Endothelial cell of umbilical vein (primary cell): ENCODE measurements around the gene KCTD13. TPM values are rescaled to one million over a fixed set of nuclear protein-coding genes. Genes with fewer than 3 reads are reported as not detected.

Experiments used
- BruUV-seq: library from RNA; stranded (reverse); fragments of 400-500 nt; replicated peaks from 2 replicates; lab custom pipeline; 2021; lab: Mats Ljungman, UMichigan
- CTCF ChIA-PET: fragments of 300-600, 350-600 bp; sonication (Branson Sonifier 250); formaldehyde crosslinking; loops from one replicate; lab custom pipeline; 2021; ENCODE audit warnings: antibody characterized with exemption, inconsistent platforms; lab: Charles Lee
- POLR2A ChIA-PET: fragments of 300-600, 350-600 bp; sonication (Branson Sonifier 250); formaldehyde crosslinking; loops from one replicate; lab custom pipeline; 2021; ENCODE audit warnings: antibody characterized with exemption, inconsistent platforms; lab: Charles Lee
- DNase-seq: peaks from one replicate; pipeline ENCODE4 v3.0.0-alpha.2; 2011; ENCODE audit warnings: low read depth, low spot score
- FAIRE-seq: peaks from 2 replicates; lab custom pipeline; 2011; peaks lifted over from hg19 to GRCh38; lab: Jason Lieb, UNC
- H2AFZ ChIP-seq: 2 replicates; pipeline ENCODE4 v1.6.0; 2012; ENCODE audit warnings: low read depth, low read length, control low read depth, inconsistent platforms
- H3K27ac ChIP-seq: 2 replicates; pipeline ENCODE4 v1.5.1; 2011; ENCODE audit warnings: low read depth, mild to moderate bottlenecking, control low read depth, low read length, moderate library complexity; ENCODE audit not compliant: insufficient read depth
- H3K27me3 ChIP-seq, 2 experiments: 2 replicates each; pipeline versions ENCODE4 v1.6.0 to v1.6.1; 2011; ENCODE audit warnings: low read length in 2 of 2, mixed read lengths in 1 of 2; ENCODE audit not compliant: control insufficient read depth in 2 of 2, insufficient read depth in 2 of 2
- H3K36me3 ChIP-seq, 2 experiments: 2 replicates in 1 of 2; 3 replicates in 1 of 2; pipeline ENCODE4 v1.5.1; 2011; ENCODE audit warnings: low read length in 2 of 2, mild to moderate bottlenecking in 1 of 2, moderate library complexity in 1 of 2; ENCODE audit not compliant: control insufficient read depth in 2 of 2, insufficient read depth in 2 of 2; ENCODE audit errors: extremely low read depth in 1 of 2
- H3K4me1 ChIP-seq: 3 replicates; pipeline ENCODE4 v1.5.1; 2011; ENCODE audit warnings: mild to moderate bottlenecking, low read length; ENCODE audit not compliant: control insufficient read depth, insufficient read depth; ENCODE audit errors: extremely low read depth
- H3K4me2 ChIP-seq: 2 replicates; pipeline ENCODE4 v1.6.1; 2011; ENCODE audit warnings: low read length, control low read depth, mixed read lengths; ENCODE audit not compliant: insufficient read depth
- H3K4me3 ChIP-seq, 3 experiments: fragments of 200-600 bp in 1 of 3; sonication (generic), shearing (Covaris generic) in 1 of 3; replicated peaks in 1 of 3; 2 replicates each; pipeline ENCODE4 v1.5.1; 2011 to 2016; ENCODE audit warnings: control low read depth in 3 of 3, low read length in 3 of 3, mild to moderate bottlenecking in 2 of 3, inconsistent platforms in 1 of 3, low read depth in 1 of 3, moderate library complexity in 1 of 3; ENCODE audit not compliant: insufficient read depth in 1 of 3
- H3K79me2 ChIP-seq: 2 replicates; pipeline ENCODE4 v1.6.0; 2012; ENCODE audit warnings: low read length, inconsistent platforms; ENCODE audit not compliant: control insufficient read depth, insufficient read depth
- H3K9ac ChIP-seq: replicated peaks from 2 replicates; pipeline ENCODE3; 2011; ENCODE audit warnings: low read length, control low read depth; ENCODE audit not compliant: insufficient read depth; ENCODE audit errors: extremely low read depth
- H3K9me1 ChIP-seq: replicated peaks from 3 replicates; pipeline ENCODE4 v1.6.0; 2011; ENCODE audit warnings: mild to moderate bottlenecking, low read length; ENCODE audit not compliant: control insufficient read depth, insufficient read depth; ENCODE audit errors: extremely low read depth
- H3K9me3 ChIP-seq: replicated peaks from 2 replicates; pipeline ENCODE4 v1.5.1; 2012; ENCODE audit warnings: low read length, inconsistent platforms; ENCODE audit not compliant: control insufficient read depth, insufficient read depth
- H4K20me1 ChIP-seq: replicated peaks from 2 replicates; pipeline ENCODE3; 2011; ENCODE audit warnings: mild to moderate bottlenecking, low read length; ENCODE audit not compliant: control insufficient read depth, insufficient read depth; ENCODE audit errors: extremely low read depth
- CTCF ChIP-seq, 2 donors: IDR thresholded peaks; 1 replicate in 1 of 2; 2 replicates in 1 of 2; pipeline ENCODE4 v1.5.1; 2011; ENCODE audit warnings: low read length in 2 of 2, mild to moderate bottlenecking in 2 of 2, moderate library complexity in 2 of 2, control low read depth in 1 of 2, inconsistent platforms in 1 of 2, low read depth in 1 of 2; ENCODE audit not compliant: insufficient read depth in 1 of 2; ENCODE audit errors: extremely low read depth in 1 of 2
- EZH2 ChIP-seq: IDR thresholded peaks from 2 replicates; pipeline ENCODE4 v1.6.1; 2012; ENCODE audit warnings: borderline replicate concordance, low read depth, mild to moderate bottlenecking, moderate library complexity, low read length, inconsistent platforms; ENCODE audit not compliant: severe bottlenecking
- FOS ChIP-seq: IDR thresholded peaks from 2 replicates; pipeline ENCODE4 v1.6.1; 2011; ENCODE audit warnings: mild to moderate bottlenecking, low read length, moderate library complexity, borderline replicate concordance; ENCODE audit not compliant: insufficient read depth
- GATA2 ChIP-seq: IDR thresholded peaks from 2 replicates; pipeline ENCODE4 v1.7.0; 2011; ENCODE audit warnings: low read depth, mild to moderate bottlenecking, moderate library complexity, mixed read lengths, low read length; ENCODE audit not compliant: insufficient read length, insufficient read depth
- JUN ChIP-seq: IDR thresholded peaks from 2 replicates; pipeline ENCODE4 v1.6.1; 2011; ENCODE audit warnings: borderline replicate concordance, low read depth; ENCODE audit not compliant: insufficient read length, insufficient read depth
- MAX ChIP-seq: IDR thresholded peaks from 2 replicates; pipeline ENCODE4 v1.6.1; 2011; ENCODE audit not compliant: insufficient read depth, insufficient read length
- MYC ChIP-seq: IDR thresholded peaks from one replicate; pipeline ENCODE4 v1.6.1; 2011; ENCODE audit warnings: mild to moderate bottlenecking, low read depth, low read length
- POLR2A ChIP-seq: IDR thresholded peaks from 2 replicates; pipeline ENCODE4 v1.6.1; 2012; ENCODE audit warnings: low read depth, mild to moderate bottlenecking, control low read depth, low read length
- POLR2AphosphoS5 ChIP-seq: IDR thresholded peaks from 2 replicates; pipeline ENCODE4 v1.6.1; 2012; ENCODE audit warnings: low read depth, mild to moderate bottlenecking, control low read depth, low read length, moderate library complexity; ENCODE audit not compliant: insufficient read depth
- dilution Hi-C: fragments of 300-500 bp; cut with MboI; formaldehyde crosslinking; loops from one replicate; pipeline ENCODE4 v1.15.0; 2019; ENCODE audit warnings: low sequenced_read_pairs; ENCODE audit not compliant: extremely low pct_ligation_motif_present
- intact Hi-C: fragments of 100-400 bp; cut with micrococcal nuclease; formaldehyde crosslinking; loops from one replicate; pipeline ENCODE4 v1.10.0; 2022
- polyA plus RNA-seq, 4 experiments: library from polyadenylated mRNA; depleted of rRNA in 3 of 4; stranded (reverse) in 3 of 4; unstranded in 1 of 4; fragments of >200 nt; gene quantifications; 2 replicates each; pipeline versions ENCODE4 v1.2.1 to v1.2.3, GENCODE V29; 2011 to 2012; ENCODE audit warnings: missing spikeins in 1 of 4
- total RNA-seq: library from RNA; stranded (reverse); gene quantifications from 2 replicates; pipeline ENCODE4 v1.2.3, GENCODE V29; 2021

The KCTD13 gene
- total and polyA plus RNA-seq, 2 donors (not counting 3 experiments of a cell fraction or from before 2014, with no cell fraction given) = 22.6 to 24.2 TPM

- Histone ChIP-seq H2AFZ (no peak overlapping the region), H3K27ac (no peak overlapping the region), H3K36me3 (peaks cover 0 to 5% of the 10 kb centered on the region in 2 experiments), H3K4me1 (peaks cover 4% of the 10 kb centered on the region), H3K9me1 (no peaks in the 10 kb centered on the region), H3K79me2 (no peaks in the 10 kb centered on the region), H3K9ac (no peak overlapping the region), H4K20me1 (no peaks in the 10 kb centered on the region), H3K4me3 (no peak overlapping the region), H3K4me2 (no peak overlapping the region), H3K27me3 (no peaks in the 10 kb centered on the region), H3K9me3 (no peaks in the 10 kb centered on the region)
- dilution Hi-C loops = no loop called here
- FAIRE-seq = no peak
- ChIA-PET POLR2A (no interaction called here), CTCF (interaction anchor here (1.7 kb wide), 1 partner anchor 14 kb away, joined by 5 read pairs; the partner anchor contains the start of gene KCTD13)
- DNase-seq = no peak
- intact Hi-C loops = no loop called here
- no TSS peak for BruUV-seq
- TF ChIP-seq MYC = no peak
- no peak for TF ChIP-seq GATA2
- TF ChIP-seq EZH2 = no peak
- no peak for TF ChIP-seq POLR2A
- no peak for TF ChIP-seq POLR2AphosphoS5
- TF ChIP-seq JUN = no peak
These were observed 13.9 kb downstream of the KCTD13 start for GRCh38 chr16:29912087-29912486.

GRCh38 chr16:29911676-29912010 lies 14.4 kb downstream of the KCTD13 start:
- Histone ChIP-seq H3K4me1 (peaks cover 4% of the 10 kb centered on the region), H3K9me1 (no peaks in the 10 kb centered on the region), H3K9me3 (no peaks in the 10 kb centered on the region), H3K27me3 (no peaks in the 10 kb centered on the region), H3K4me3 (no peak overlapping the region), H2AFZ (no peak overlapping the region), H3K4me2 (no peak overlapping the region), H3K79me2 (no peaks in the 10 kb centered on the region), H3K9ac (no peak overlapping the region), H4K20me1 (no peaks in the 10 kb centered on the region), H3K27ac (no peak overlapping the region), H3K36me3 (peaks cover 0 to 3% of the 10 kb centered on the region in 2 experiments)
- intact Hi-C loops (no loop called here), dilution Hi-C loops (no loop called here)
- CTCF ChIA-PET = interaction anchor here (1.7 kb wide), 1 partner anchor 14 kb away, joined by 5 read pairs; the partner anchor contains the start of gene KCTD13
- DNase-seq = no peak
- TF ChIP-seq MYC (no peak), EZH2 (no peak), FOS (no peak), CTCF (IDR thresholded peaks at IDR 0.05; ENCODE audit: extremely low read depth in 1 of 2, insufficient read depth in 1 of 2, low read depth in 1 of 2, low read length in 2 of 2) (no peak), GATA2 (no peak), MAX (no peak), POLR2A (no peak), JUN (no peak), POLR2AphosphoS5 (no peak)
- POLR2A ChIA-PET = no interaction called here
- FAIRE-seq = no peak
- BruUV-seq = no TSS peak
